Right lobe of liver (tissue), 6 donors: ENCODE results near the gene TYMS. TPM values are rescaled to one million over a fixed set of nuclear protein-coding genes. Genes with fewer than 3 reads are reported as not detected.

ENCODE experiments used
- ATAC-seq, 4 donors: fragments of 200-7000 bp; cut with Tn5 transposase; one replicate each; pipeline ENCODE4 v1.9.1; 2020; ENCODE audit warnings: mild to moderate bottlenecking in 4 of 4, moderate library complexity in 4 of 4
- DNase-seq, 3 donors: peaks; one replicate each; pipeline ENCODE4 v3.0.0-alpha.2; 2020
- H3K27ac ChIP-seq, 3 donors: fragments of 200-600 bp; one replicate each; pipeline ENCODE4 v1.8.0; 2022
- H3K27me3 ChIP-seq, 2 donors: fragments of 200-600 bp; one replicate each; pipeline ENCODE4 v1.8.0; 2022
- H3K36me3 ChIP-seq, 4 donors: fragments of 200-600 bp; sonication (generic) in 1 of 4; one replicate each; pipeline versions ENCODE4 v1.5.1 to v1.8.0; 2017 to 2022; ENCODE audit warnings: control low read depth in 1 of 4
- H3K4me1 ChIP-seq, 4 donors: fragments of 200-600 bp; sonication (generic) in 1 of 4; one replicate each; pipeline versions ENCODE4 v1.5.1 to v1.8.0; 2017 to 2022; ENCODE audit warnings: control low read depth in 1 of 4
- H3K4me3 ChIP-seq, 3 donors: fragments of 200-600 bp; one replicate each; pipeline ENCODE4 v1.8.0; 2022
- H3K9me3 ChIP-seq, 4 donors: fragments of 200-600 bp; sonication (generic) in 1 of 4; one replicate each; pipeline versions ENCODE4 v1.5.1 to v1.8.0; 2017 to 2022; ENCODE audit warnings: control low read depth in 1 of 4
- POLR2A ChIP-seq: fragments of 450-650 bp; IDR thresholded peaks from one replicate; pipeline ENCODE4 v1.6.1; 2017; ENCODE audit warnings: antibody characterized with exemption, mild to moderate bottlenecking
- WGBS: methylation state at CpG from one replicate; pipeline ENCODE4 v1.1.6; 2018; ENCODE audit warnings: low coverage, low lambda C conversion rate; ENCODE audit not compliant: insufficient coverage; ENCODE audit errors: missing lambda C conversion rate; 5-methylcytosine and 5-hydroxymethylcytosine counted together
- intact Hi-C, 2 donors: fragments of 100-400 bp; cut with DNase I; formaldehyde crosslinking; loops; one replicate each; pipeline versions ENCODE4 v1.11.2 to v1.14.1; 2022
- total RNA-seq, 6 experiments: library from RNA; depleted of rRNA in 2 of 6; stranded (reverse); fragments of >200 nt in 2 of 6; fragmentation: NEBNext Ultra II Directional in 3 of 6; extraction: Animal tissue kit (Norgen Biotek cat#: 25700) in 3 of 6; gene quantifications; one replicate each; pipeline versions ENCODE4 v1.1.0 to v1.2.4, GENCODE V29; 2016 to 2023
- TF ChIP-seq, protein P1 (sequence below), 4 donors: fragments of 200-600 bp in 3 of 4; fragments of 450-650 bp in 1 of 4; IDR thresholded peaks; one replicate each; pipeline versions ENCODE4 v1.5.1 to v1.8.0; 2016 to 2022; ENCODE audit warnings: antibody characterized with exemption in 4 of 4, mild to moderate bottlenecking in 2 of 4
- donor health status: DM: no; HTN: yes; CAD: no.
- donor health status: DM: no; HTN: no; CAD: no.
- donor health status: DM: no; HTN: no; CAD: no.
- donor health status: DM: no; HTN: yes; CAD: no.
- donor health status: DM: no; HTN: yes; CAD: no.

The TYMS gene
- total RNA-seq, 6 experiments from 2014 or later: 1.1 to 14.9 (median 4.2) TPM

DNA sequence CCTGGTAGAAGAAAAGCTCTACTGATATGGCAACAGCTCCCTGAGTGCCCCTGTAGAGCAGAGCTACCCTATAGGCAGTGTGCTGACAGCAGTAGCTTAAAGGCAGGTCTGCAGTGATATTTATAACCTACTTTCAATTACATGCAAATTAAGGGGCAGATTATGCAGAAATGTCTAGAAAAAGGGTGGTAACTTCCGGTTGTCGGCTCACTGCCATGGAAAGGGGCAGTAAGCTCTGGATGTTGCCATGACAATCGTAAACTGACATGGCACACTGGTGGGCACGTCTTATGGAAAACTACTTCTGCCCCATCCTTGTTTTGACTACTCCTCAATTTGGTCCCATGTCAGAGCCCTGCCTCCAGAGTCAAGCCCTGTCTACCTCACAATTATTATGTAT, 2.9 kb upstream of the TYMS start:
- intact Hi-C loops: no loop called here

DNA sequence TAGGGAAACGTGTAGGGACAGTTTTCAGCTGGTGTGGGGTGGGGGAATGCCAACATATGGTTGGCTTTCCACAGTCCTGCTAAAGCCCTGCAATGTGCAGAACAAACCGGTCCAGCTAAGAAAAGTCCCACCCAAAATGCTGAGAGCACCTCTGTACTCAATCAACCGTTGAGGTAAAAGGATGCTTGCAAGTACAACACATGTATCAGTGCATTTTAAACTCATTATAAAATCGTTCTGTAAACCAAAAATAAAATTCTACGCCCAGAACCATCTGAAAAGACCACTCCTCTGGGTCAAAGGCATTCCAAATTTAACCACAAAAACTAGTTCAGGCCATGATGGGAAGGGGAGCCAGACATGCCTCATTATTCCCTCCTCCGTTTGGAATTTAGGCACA, 2.0 kb upstream of the TYMS start:
- Histone ChIP-seq H3K27me3 (no peaks in the 10 kb centered on the region), H3K4me3 (no peak overlapping the region), H3K4me1 (no peaks in the 10 kb centered on the region), H3K36me3 (no peaks in the 10 kb centered on the region), H3K9me3 (no peaks in the 10 kb centered on the region), H3K27ac (no peak overlapping the region)
- ATAC-seq (no peak), DNase-seq (no peak)
- no peak for TF ChIP-seq POLR2A
- TF ChIP-seq, protein P1, sequence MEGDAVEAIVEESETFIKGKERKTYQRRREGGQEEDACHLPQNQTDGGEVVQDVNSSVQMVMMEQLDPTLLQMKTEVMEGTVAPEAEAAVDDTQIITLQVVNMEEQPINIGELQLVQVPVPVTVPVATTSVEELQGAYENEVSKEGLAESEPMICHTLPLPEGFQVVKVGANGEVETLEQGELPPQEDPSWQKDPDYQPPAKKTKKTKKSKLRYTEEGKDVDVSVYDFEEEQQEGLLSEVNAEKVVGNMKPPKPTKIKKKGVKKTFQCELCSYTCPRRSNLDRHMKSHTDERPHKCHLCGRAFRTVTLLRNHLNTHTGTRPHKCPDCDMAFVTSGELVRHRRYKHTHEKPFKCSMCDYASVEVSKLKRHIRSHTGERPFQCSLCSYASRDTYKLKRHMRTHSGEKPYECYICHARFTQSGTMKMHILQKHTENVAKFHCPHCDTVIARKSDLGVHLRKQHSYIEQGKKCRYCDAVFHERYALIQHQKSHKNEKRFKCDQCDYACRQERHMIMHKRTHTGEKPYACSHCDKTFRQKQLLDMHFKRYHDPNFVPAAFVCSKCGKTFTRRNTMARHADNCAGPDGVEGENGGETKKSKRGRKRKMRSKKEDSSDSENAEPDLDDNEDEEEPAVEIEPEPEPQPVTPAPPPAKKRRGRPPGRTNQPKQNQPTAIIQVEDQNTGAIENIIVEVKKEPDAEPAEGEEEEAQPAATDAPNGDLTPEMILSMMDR (IDR thresholded peaks at IDR 0.05): no peak
- intact Hi-C loops: no loop called here
- WGBS: 88% methylated on average over 6 of the region's 6 CpGs

More for the DNA sequence above, 2.9 kb upstream of the TYMS start:
- Histone ChIP-seq H3K27ac (no peak overlapping the region), H3K4me3 (no peak overlapping the region), H3K4me1 (no peaks in the 10 kb centered on the region), H3K27me3 (no peaks in the 10 kb centered on the region), H3K9me3 (no peaks in the 10 kb centered on the region), H3K36me3 (no peaks in the 10 kb centered on the region)
- DNase-seq (no peak), ATAC-seq (no peak)
- WGBS: 90% methylated on average over 2 of the region's 4 CpGs
- no peak for TF ChIP-seq POLR2A
- TF ChIP-seq, protein P1 (IDR thresholded peaks at IDR 0.05): no peak

DNA sequence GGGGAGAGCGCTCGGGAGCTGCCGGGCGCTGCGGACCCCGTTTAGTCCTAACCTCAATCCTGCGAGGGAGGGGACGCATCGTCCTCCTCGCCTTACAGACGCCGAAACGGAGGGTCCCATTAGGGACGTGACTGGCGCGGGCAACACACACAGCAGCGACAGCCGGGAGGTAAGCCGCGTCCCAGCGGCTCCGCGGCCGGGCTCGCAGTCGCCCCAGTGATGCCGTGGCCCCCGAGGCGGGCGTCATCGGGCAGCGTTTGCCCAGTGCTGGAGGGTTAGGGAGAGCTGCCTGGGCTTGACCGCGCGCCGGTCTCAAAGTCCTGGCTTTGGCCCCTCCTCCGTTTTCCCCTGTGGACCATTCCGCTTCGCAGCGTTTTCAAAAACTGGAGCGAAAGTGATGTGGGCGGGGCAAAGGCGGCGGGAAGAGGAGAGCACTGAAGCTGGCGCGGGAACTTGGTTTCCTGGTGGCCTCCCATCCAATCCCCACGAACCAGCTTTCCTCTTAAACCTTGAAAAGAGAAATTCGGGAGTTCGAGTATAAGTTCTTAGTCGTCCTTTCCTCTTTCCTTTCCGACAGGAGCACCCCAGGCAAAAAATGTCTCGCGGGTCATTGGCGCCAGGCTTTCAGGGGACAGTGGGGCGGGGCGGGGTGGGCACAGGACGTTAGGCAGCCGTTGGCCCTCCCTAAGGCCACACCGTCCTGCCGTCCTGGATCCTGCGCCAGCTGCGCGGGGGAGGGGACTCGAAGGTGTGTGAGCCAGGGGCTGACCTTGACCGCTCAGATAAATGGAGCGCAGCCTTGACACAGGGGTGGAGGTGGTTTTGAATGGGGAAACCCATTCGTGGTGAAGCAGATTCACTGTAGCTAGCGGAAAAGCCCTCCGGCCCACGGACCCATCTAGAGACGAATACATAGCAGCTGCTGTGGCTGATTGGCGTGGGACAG, 821 bp downstream of the TYMS start:
- 0% methylated on average over 16 of the region's 72 CpGs for WGBS
- peak overlapping the region in 1 of 3 donors; percentile 5 for H3K27ac ChIP-seq
- intact Hi-C loops: no loop called here
- H3K36me3 ChIP-seq: no peaks in the 10 kb centered on the region
- TF ChIP-seq, protein P1 (IDR thresholded peaks at IDR 0.05): no peak
- TF ChIP-seq POLR2A: peak; percentile 49
- H3K4me1 ChIP-seq: no peaks in the 10 kb centered on the region
- DNase-seq (peak; percentile 89 to 93 (median 89)), ATAC-seq (peak; percentile 96 to 99 (median 98))
- peak overlapping the region; percentile 61 to 76 (median 67) for H3K4me3 ChIP-seq
- no peaks in the 10 kb centered on the region for H3K27me3 ChIP-seq
- no peaks in the 10 kb centered on the region for H3K9me3 ChIP-seq

DNA sequence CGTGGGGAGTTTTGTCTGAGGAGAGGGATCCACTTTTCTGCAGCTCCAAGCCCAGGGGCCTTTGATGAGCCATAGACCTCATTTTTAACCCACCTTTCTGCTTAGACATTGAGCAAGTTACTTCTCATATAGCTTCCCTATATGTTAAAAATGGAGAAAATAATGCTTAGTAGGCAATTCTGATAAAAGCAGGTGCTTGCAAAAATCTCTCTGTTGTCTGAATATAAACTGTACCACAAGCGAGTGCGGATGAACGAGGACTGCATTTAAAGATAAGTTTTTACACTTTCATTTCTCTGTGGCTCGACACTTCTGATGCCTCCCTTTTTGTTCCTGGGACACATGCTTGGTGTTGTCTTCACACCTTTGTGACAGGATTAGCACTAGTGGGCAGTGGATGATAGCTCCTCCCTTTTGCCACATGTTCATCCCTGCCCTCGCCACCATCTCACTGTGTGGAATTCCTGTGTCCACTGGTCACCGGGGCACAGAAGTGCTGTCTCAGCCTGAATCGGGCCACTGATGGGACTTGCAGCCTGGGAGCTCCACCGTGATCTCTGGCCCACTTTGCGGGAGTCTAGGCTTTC, 1.6 kb downstream of the TYMS start:
- H3K27ac ChIP-seq: no peak overlapping the region
- H3K4me3 ChIP-seq: no peak overlapping the region
- H3K36me3 ChIP-seq: no peaks in the 10 kb centered on the region
- ATAC-seq (no peak), DNase-seq (no peak)
- intact Hi-C loops: no loop called here
- no peaks in the 10 kb centered on the region for H3K9me3 ChIP-seq
- 73% methylated on average over 6 of the region's 10 CpGs for WGBS
- TF ChIP-seq, protein P1 (IDR thresholded peaks at IDR 0.05): no peak
- no peak for TF ChIP-seq POLR2A
- no peaks in the 10 kb centered on the region for H3K27me3 ChIP-seq
- H3K4me1 ChIP-seq: no peaks in the 10 kb centered on the region
